Measurements from ENCODE around the gene AGK.
A peak's percentile ranks its signal among the peaks of the same experiment; 100 is the strongest.

AGK gene, protein sequence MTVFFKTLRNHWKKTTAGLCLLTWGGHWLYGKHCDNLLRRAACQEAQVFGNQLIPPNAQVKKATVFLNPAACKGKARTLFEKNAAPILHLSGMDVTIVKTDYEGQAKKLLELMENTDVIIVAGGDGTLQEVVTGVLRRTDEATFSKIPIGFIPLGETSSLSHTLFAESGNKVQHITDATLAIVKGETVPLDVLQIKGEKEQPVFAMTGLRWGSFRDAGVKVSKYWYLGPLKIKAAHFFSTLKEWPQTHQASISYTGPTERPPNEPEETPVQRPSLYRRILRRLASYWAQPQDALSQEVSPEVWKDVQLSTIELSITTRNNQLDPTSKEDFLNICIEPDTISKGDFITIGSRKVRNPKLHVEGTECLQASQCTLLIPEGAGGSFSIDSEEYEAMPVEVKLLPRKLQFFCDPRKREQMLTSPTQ

GRCh38 chr7:141551094-141551781 lies at the start of gene AGK:
Gene AGK (plus strand): TSS chr7:141551410. CDS start chr7:141555467, 4,057 bp downstream.
- peaks cover 12% of the 10 kb centered on the region for H3K27me3 Mint-ChIP-seq
- peaks cover 42% of the 10 kb centered on the region for H3K4me1 Mint-ChIP-seq
- ATAC-seq (peak; percentile 98), DNase-seq (peak; percentile 82 to 87)
- peak within 1 kb of the TSS; percentile 87 to 88 for H3K4me3 Mint-ChIP-seq
- H3K9me3 Mint-ChIP-seq, result no peaks in the 10 kb centered on the region
- H3K27ac Mint-ChIP-seq, result peak within 1 kb of the TSS; percentile 92 to 93

DNA sequence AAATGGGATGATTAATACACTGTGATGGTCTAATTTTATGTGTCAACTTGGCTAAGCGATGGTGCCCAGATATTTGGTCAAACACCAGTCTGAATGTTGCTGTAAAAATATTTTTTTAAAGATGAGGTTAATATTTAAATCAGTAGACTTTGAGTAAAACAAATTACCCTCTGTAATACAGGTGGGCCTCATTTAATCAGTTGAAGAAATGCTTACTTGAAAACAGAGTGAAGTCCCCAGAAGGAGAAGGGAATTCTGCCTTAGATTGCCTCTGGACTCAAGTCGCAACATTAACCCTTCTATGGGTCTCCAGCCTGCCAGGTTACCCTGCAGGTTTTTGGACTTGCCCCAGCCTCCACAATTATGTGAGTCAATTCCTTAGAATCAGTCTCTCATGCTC lies 49.8 kb upstream of the AGK start:
- Mint-ChIP-seq H3K4me3 (no peak overlapping the region), H3K4me1 (no peaks in the 10 kb centered on the region), H3K27ac (no peak overlapping the region), H3K27me3 (peaks cover 20% of the 10 kb centered on the region), H3K9me3 (no peaks in the 10 kb centered on the region)
- ATAC-seq (no peak), DNase-seq (no peak)

- Mint-ChIP-seq H3K27me3 (peaks cover 82% of the 10 kb centered on the region), H3K4me1 (peaks cover 18% of the 10 kb centered on the region), H3K4me3 (peak overlapping the region; percentile 58 to 72), H3K27ac (no peak overlapping the region), H3K9me3 (peaks cover 0 to 5% of the 10 kb centered on the region in 2 donors)
- DNase-seq (peak; percentile 3 to 14), ATAC-seq (peak; percentile 49)
These were observed 39.9 kb upstream of the AGK start for GRCh38 chr7:141511316-141511675.

DNA sequence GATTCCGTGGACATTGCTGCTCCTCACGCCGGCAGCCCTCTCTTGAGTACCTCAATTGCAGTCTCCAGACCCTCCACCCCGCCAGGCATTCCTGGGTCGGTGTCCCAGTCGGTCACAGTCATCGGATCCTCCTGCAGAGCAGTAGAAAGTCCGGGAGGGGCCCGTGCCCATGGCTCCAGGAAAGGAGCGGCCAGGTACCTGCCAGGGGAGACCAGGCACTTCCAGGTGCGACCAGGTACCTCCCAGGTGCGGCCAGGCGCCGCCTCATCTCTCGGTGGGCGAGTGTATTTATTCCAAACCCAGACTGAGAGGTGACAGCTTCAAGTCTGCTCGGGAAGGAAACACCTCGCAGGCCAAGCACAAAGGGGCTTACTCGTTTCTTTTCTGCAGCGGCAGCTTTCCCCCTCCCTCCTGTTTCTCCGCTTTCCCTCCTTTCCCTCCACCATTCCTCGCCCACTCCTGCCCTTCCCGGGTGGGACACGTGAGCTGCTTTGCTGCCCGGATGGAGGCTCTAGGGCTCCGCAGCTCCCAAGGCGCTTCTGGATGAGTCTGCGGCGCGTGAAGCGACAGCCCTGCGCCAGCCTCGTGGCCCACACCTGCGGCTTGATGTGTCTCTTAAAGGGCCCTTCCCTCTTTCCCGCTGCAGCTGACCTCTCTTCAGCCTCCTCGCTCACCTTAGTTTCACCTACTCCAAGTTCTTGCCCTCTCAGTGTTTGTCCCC lies 39.4 kb upstream of the AGK start:
- H3K27ac Mint-ChIP-seq, result peak overlapping the region; percentile 3 to 7
- peaks cover 87% of the 10 kb centered on the region for H3K27me3 Mint-ChIP-seq
- DNase-seq (peak in 1 of 2 donors; percentile 3), ATAC-seq (peak; percentile 48)
- peak overlapping the region; percentile 58 to 72 for H3K4me3 Mint-ChIP-seq
- peaks cover 0 to 5% of the 10 kb centered on the region in 2 donors for H3K9me3 Mint-ChIP-seq
- peaks cover 18% of the 10 kb centered on the region for H3K4me1 Mint-ChIP-seq

- ATAC-seq (no peak), DNase-seq (no peak)
- H3K9me3 Mint-ChIP-seq, result peaks cover 0 to 5% of the 10 kb centered on the region in 2 donors
- peak overlapping the region; percentile 58 to 72 for H3K4me3 Mint-ChIP-seq
- peaks cover 18% of the 10 kb centered on the region for H3K4me1 Mint-ChIP-seq
- peak overlapping the region in 1 of 2 donors; percentile 3 for H3K27ac Mint-ChIP-seq
- peaks cover 87% of the 10 kb centered on the region for H3K27me3 Mint-ChIP-seq
These were observed 38.6 kb upstream of the AGK start for GRCh38 chr7:141512597-141512996.

DNA sequence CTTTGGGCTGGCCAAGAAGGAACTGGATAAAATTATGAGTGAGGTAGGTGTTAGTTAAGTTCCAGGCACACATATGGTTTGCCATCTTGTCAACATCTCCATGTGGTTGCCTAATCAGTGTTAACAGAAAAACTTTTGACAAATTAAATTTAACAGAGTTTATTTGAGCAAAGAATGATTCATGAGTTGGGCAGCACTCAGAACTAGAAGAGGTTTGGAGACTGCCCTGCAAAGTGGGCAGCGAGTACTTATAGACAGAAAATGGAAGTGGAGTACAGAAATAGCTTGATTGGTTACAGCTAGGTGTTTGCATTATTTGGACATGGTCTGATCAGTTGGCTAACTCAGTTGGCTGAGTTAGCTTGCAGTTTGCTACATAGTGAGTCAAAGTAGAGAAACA lies 37.5 kb upstream of the AGK start:
- Mint-ChIP-seq H3K4me3 (no peak overlapping the region), H3K27ac (no peak overlapping the region), H3K4me1 (peaks cover 18% of the 10 kb centered on the region), H3K27me3 (peaks cover 80% of the 10 kb centered on the region), H3K9me3 (peaks cover 0 to 5% of the 10 kb centered on the region in 2 donors)
- no peak for DNase-seq
- no peak for ATAC-seq

DNA sequence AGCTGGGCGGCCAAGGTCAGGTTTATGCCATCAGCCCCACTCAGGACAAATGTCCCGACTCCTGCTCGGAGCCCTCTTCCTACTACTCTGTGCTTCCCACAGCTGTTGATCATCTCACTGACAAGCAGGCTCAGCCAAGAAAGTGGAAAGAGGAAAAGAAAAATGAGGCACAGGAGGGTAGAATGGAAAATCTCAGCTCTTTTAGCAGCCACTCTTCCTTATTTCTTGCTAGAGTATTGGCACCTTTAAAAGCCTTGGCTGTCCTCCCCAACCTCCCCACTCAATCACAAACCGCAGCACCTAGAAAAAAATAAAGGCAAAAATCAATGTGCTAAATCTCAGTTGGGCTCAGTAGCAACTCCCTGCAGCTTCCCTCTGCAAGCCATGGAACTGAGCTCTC lies 35.3 kb upstream of the AGK start:
- Mint-ChIP-seq H3K4me3 (no peak overlapping the region), H3K27ac (peak overlapping the region in 1 of 2 donors; percentile 69), H3K4me1 (peaks cover 16% of the 10 kb centered on the region), H3K27me3 (peaks cover 67% of the 10 kb centered on the region), H3K9me3 (peaks cover 0 to 5% of the 10 kb centered on the region in 2 donors)
- ATAC-seq, result no peak
- no peak for DNase-seq

DNA sequence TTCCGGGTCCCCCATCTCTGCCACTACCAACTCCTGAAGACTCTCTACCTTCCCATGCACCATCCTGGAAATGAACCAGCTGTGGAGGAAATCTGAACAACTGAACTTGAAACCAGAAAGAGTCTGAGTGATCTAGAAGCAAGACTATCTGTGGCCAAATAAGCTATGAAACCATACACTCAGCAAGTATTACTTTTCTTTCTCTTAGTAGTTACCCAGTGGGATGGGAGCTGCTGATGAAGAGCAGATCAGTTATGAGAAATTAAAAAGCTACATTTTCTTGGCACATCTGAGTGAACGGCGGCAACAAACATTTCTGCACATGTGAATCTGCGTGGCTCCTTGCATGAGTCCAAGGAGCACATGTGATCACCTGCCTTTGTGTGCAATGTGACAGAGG lies 31.6 kb upstream of the AGK start:
- Mint-ChIP-seq H3K4me1 (no peaks in the 10 kb centered on the region), H3K27me3 (peaks cover 30% of the 10 kb centered on the region), H3K27ac (no peak overlapping the region), H3K9me3 (no peaks in the 10 kb centered on the region), H3K4me3 (no peak overlapping the region)
- ATAC-seq (no peak), DNase-seq (no peak)

- no peaks in the 10 kb centered on the region for H3K9me3 Mint-ChIP-seq
- H3K4me3 Mint-ChIP-seq, result no peak overlapping the region
- no peaks in the 10 kb centered on the region for H3K4me1 Mint-ChIP-seq
- ATAC-seq (peak; percentile 72), DNase-seq (no peak)
- H3K27me3 Mint-ChIP-seq, result peaks cover 26% of the 10 kb centered on the region
- peak overlapping the region in 1 of 2 donors; percentile 86 for H3K27ac Mint-ChIP-seq
These were observed 28.4 kb upstream of the AGK start for GRCh38 chr7:141522657-141523342.

GRCh38 chr7:141525973-141526514 lies 25.2 kb upstream of the AGK start:
- H3K9me3 Mint-ChIP-seq, result no peaks in the 10 kb centered on the region
- ATAC-seq, result no peak

GRCh38 chr7:141527076-141527475 lies 24.1 kb upstream of the AGK start:
- H3K27ac Mint-ChIP-seq, result no peak overlapping the region
- H3K4me1 Mint-ChIP-seq, result no peaks in the 10 kb centered on the region
- peaks cover 35% of the 10 kb centered on the region for H3K27me3 Mint-ChIP-seq
- no peak overlapping the region for H3K4me3 Mint-ChIP-seq
- no peak for DNase-seq
- ATAC-seq, result no peak
- no peaks in the 10 kb centered on the region for H3K9me3 Mint-ChIP-seq

More at GRCh38 chr7:141525973-141526514, 25.2 kb upstream of the AGK start:
- H3K27me3 Mint-ChIP-seq, result peaks cover 35% of the 10 kb centered on the region
- no peak for DNase-seq
- no peak overlapping the region for H3K27ac Mint-ChIP-seq
- H3K4me1 Mint-ChIP-seq, result no peaks in the 10 kb centered on the region
- H3K4me3 Mint-ChIP-seq, result no peak overlapping the region

DNA sequence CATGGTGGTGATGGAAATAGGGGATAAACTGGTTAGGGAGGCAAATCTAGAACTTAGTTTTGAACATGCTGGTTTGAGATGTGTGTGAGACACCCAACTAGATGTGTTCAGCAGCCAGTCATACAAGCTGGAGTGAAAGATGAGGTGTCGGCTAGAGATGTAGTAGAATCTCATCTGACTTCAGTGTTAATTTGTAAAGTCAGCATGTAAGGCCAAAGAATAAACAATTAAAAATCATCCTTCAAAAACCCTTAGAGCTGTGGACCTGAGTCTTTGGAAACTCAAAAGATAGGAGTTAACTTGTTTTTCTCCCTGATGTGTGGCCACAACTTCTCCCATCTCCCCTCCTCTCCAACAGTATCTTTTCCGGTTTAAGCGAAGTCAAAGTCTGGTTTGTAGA lies 22.8 kb upstream of the AGK start:
- Mint-ChIP-seq H3K27ac (no peak overlapping the region), H3K4me1 (no peaks in the 10 kb centered on the region), H3K27me3 (peaks cover 35% of the 10 kb centered on the region), H3K9me3 (no peaks in the 10 kb centered on the region), H3K4me3 (no peak overlapping the region)
- ATAC-seq (no peak), DNase-seq (no peak)

GRCh38 chr7:141533149-141533949 lies 17.9 kb upstream of the AGK start:
- peak; percentile 66 for ATAC-seq
- DNase-seq, result peak; percentile 45 to 46
- Mint-ChIP-seq H3K27me3 (peaks cover 42% of the 10 kb centered on the region), H3K4me1 (no peaks in the 10 kb centered on the region), H3K27ac (no peak overlapping the region), H3K4me3 (no peak overlapping the region), H3K9me3 (no peaks in the 10 kb centered on the region)
